Neural progenitor cell (in vitro differentiated cells): ENCODE results near the gene SRGAP3.

ENCODE experiments used
- CTCF ChIP-seq: fragments of 200-600 bp; sonication (generic); IDR thresholded peaks from 2 replicates; pipeline ENCODE4 v1.5.1; 2017; ENCODE audit warnings: antibody characterized with exemption, mild to moderate bottlenecking
- EZH2phosphoT487 ChIP-seq: fragments of 200-600 bp; sonication (generic); IDR thresholded peaks from 2 replicates; pipeline ENCODE4 v1.6.1; 2017; ENCODE audit warnings: antibody characterized with exemption

GRCh38 chr3:8981700-8982099, 267.7 kb downstream of the SRGAP3 start:
- no peak for TF ChIP-seq CTCF
- TF ChIP-seq EZH2phosphoT487: no peak
